ENCODE data around the gene TMF1.

The TMF1 gene, protein sequence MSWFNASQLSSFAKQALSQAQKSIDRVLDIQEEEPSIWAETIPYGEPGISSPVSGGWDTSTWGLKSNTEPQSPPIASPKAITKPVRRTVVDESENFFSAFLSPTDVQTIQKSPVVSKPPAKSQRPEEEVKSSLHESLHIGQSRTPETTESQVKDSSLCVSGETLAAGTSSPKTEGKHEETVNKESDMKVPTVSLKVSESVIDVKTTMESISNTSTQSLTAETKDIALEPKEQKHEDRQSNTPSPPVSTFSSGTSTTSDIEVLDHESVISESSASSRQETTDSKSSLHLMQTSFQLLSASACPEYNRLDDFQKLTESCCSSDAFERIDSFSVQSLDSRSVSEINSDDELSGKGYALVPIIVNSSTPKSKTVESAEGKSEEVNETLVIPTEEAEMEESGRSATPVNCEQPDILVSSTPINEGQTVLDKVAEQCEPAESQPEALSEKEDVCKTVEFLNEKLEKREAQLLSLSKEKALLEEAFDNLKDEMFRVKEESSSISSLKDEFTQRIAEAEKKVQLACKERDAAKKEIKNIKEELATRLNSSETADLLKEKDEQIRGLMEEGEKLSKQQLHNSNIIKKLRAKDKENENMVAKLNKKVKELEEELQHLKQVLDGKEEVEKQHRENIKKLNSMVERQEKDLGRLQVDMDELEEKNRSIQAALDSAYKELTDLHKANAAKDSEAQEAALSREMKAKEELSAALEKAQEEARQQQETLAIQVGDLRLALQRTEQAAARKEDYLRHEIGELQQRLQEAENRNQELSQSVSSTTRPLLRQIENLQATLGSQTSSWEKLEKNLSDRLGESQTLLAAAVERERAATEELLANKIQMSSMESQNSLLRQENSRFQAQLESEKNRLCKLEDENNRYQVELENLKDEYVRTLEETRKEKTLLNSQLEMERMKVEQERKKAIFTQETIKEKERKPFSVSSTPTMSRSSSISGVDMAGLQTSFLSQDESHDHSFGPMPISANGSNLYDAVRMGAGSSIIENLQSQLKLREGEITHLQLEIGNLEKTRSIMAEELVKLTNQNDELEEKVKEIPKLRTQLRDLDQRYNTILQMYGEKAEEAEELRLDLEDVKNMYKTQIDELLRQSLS

GRCh38 chr3:69051756-69052471, at the start of gene TMF1:
Gene TMF1, minus strand, starts transcription at chr3:69052333. Its CDS starts 247 bp downstream, at chr3:69052086.
- H3K4me3 ChIP-seq (replicated peaks; ENCODE audit: low read depth, low read length) = peak within 1 kb of the TSS; percentile 93
- peak; percentile 98 for DNase-seq (ENCODE audit: extremely low read depth, low read depth)
- TF ChIP-seq, protein P1, sequence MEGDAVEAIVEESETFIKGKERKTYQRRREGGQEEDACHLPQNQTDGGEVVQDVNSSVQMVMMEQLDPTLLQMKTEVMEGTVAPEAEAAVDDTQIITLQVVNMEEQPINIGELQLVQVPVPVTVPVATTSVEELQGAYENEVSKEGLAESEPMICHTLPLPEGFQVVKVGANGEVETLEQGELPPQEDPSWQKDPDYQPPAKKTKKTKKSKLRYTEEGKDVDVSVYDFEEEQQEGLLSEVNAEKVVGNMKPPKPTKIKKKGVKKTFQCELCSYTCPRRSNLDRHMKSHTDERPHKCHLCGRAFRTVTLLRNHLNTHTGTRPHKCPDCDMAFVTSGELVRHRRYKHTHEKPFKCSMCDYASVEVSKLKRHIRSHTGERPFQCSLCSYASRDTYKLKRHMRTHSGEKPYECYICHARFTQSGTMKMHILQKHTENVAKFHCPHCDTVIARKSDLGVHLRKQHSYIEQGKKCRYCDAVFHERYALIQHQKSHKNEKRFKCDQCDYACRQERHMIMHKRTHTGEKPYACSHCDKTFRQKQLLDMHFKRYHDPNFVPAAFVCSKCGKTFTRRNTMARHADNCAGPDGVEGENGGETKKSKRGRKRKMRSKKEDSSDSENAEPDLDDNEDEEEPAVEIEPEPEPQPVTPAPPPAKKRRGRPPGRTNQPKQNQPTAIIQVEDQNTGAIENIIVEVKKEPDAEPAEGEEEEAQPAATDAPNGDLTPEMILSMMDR (IDR thresholded peaks at IDR 0.05; ENCODE audit: low read depth, low read length, missing control alignments) = no peak

DNA sequence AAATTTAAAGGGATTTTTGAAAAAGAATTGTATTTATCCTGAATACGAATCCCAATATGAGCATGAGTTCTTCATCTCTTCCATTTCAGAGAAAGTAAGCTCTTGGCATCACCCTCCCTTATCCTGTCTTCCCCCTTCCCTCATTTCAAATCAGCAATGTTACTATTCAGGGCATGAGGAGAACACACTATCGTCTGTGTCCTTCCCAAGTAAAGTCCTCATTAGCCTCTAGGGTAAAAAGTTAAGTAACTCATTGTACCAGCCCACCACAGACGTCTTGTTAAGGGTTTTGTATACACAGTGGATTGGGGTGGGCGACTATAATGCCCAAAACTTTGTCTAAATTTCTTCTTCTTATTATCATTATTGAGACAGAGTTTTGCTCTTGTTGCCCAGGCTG, 47.4 kb upstream of the TMF1 start:
- TF ChIP-seq, protein P1 (IDR thresholded peaks at IDR 0.05; ENCODE audit: low read depth, low read length, missing control alignments) = no peak
- no peak overlapping the region for H3K4me3 ChIP-seq (replicated peaks; ENCODE audit: low read depth, low read length)
- no peak for DNase-seq (ENCODE audit: extremely low read depth, low read depth)

GRCh38 chr3:69097407-69098086, 45.4 kb upstream of the TMF1 start:
- no peak overlapping the region for H3K4me3 ChIP-seq (replicated peaks; ENCODE audit: low read depth, low read length)
- TF ChIP-seq, protein P1 (IDR thresholded peaks at IDR 0.05; ENCODE audit: low read depth, low read length, missing control alignments) = no peak
- DNase-seq (ENCODE audit: extremely low read depth, low read depth) = no peak

- TF ChIP-seq, protein P1 (IDR thresholded peaks at IDR 0.05; ENCODE audit: low read depth, low read length, missing control alignments) = no peak
- no peak for DNase-seq (ENCODE audit: extremely low read depth, low read depth)
- H3K4me3 ChIP-seq (replicated peaks; ENCODE audit: low read depth, low read length) = no peak overlapping the region
These were observed 44.2 kb upstream of the TMF1 start for GRCh38 chr3:69096299-69096698.

GRCh38 chr3:69095636-69096035, 43.5 kb upstream of the TMF1 start:
- H3K4me3 ChIP-seq (replicated peaks; ENCODE audit: low read depth, low read length) = no peak overlapping the region
- TF ChIP-seq, protein P1 (IDR thresholded peaks at IDR 0.05; ENCODE audit: low read depth, low read length, missing control alignments) = no peak

More at GRCh38 chr3:69095636-69096035, 43.5 kb upstream of the TMF1 start:
- no peak for DNase-seq (ENCODE audit: extremely low read depth, low read depth)
